Measurements from ENCODE around the gene TRMO. TPM values are rescaled to one million over a fixed set of nuclear protein-coding genes. Genes with fewer than 3 reads are reported as not detected.

The TRMO gene
- total RNA-seq, 1 experiment from 2014 or later, result 10.3 TPM

DNA sequence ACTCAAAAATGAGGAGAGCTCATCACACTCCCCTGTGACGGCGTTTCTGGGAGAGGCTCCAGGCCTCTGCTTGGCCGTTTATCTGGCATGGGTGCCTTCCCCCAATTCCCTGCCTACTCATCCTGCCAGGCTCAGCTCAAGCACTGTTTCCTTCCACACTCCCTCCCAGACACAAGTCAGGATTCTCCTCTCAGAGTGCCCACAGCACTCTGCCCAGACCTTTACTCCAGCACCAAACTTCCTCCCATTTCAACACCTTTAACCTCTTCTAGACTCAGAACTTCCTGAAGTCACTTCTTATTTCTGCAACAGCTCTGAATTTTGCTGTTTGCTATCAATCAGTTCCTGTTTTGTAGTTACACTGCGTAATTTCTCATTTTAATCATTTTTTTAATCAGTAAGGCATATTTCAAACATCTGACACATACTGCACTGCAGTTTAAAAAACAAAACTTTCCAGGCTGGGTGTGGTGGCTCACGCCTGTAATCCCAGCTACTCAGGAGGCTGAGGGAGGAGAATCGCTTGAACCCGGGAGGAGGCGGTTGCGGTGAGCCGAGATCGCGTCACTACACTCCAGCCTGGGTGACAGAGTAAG is 16.0 kb downstream of the TRMO start:
- Mint-ChIP-seq H3K4me3 (ENCODE audit: unreplicated experiment) (no peak overlapping the region), H3K27ac (ENCODE audit: low read depth, unreplicated experiment) (no peak overlapping the region), H3K36me3 (ENCODE audit: insufficient read depth, unreplicated experiment) (peaks cover 55% of the 10 kb centered on the region), H3K9me3 (ENCODE audit: unreplicated experiment) (no peaks in the 10 kb centered on the region), H3K27me3 (ENCODE audit: insufficient read depth, unreplicated experiment) (no peaks in the 10 kb centered on the region), H3K4me1 (ENCODE audit: insufficient read depth, unreplicated experiment) (peaks cover 20% of the 10 kb centered on the region)
- CTCF ChIA-PET, result interaction anchor here (0.5 to 1.0 kb wide), 5 partner anchors 16 to 217 kb away, joined by 3 to 5 read pairs (median 3); partner anchors contain the start of gene TRMO
- POLR2A ChIA-PET, result interaction anchor here (0.6 to 1.8 kb wide), 3 partner anchors 9 to 87 kb away, joined by 4 to 5 read pairs (median 4); no protein-coding TSS in a partner anchor
- no TSS peak for BruUV-seq (replicated peaks)
- DNase-seq (ENCODE audit: unreplicated experiment), result no peak
- intact Hi-C loops (cut with micrococcal nuclease), result no loop called here
- TF ChIP-seq, protein P1, sequence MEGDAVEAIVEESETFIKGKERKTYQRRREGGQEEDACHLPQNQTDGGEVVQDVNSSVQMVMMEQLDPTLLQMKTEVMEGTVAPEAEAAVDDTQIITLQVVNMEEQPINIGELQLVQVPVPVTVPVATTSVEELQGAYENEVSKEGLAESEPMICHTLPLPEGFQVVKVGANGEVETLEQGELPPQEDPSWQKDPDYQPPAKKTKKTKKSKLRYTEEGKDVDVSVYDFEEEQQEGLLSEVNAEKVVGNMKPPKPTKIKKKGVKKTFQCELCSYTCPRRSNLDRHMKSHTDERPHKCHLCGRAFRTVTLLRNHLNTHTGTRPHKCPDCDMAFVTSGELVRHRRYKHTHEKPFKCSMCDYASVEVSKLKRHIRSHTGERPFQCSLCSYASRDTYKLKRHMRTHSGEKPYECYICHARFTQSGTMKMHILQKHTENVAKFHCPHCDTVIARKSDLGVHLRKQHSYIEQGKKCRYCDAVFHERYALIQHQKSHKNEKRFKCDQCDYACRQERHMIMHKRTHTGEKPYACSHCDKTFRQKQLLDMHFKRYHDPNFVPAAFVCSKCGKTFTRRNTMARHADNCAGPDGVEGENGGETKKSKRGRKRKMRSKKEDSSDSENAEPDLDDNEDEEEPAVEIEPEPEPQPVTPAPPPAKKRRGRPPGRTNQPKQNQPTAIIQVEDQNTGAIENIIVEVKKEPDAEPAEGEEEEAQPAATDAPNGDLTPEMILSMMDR (IDR thresholded peaks at IDR 0.05; ENCODE audit: unreplicated experiment), result no peak

DNA sequence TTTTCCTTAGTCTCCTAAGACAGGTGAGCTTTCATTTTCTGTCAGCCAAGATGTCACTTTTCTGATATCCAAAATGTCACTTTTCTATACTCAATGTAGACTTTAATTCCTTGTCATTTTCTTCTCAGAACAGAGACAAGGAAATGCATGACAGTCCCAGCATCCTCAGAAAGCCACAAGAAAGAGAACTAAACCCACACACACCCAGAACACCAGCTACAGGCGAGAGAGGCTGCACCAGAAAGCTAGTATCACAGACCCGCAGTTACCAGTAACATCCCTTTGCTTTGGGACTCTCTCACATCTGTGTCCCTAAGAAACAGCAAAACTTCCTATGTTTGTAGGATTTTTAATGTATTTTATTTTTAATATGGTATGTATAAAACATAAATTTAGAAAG is 17.1 kb downstream of the TRMO start:
- TF ChIP-seq, protein P1 (IDR thresholded peaks at IDR 0.05; ENCODE audit: unreplicated experiment), result no peak
- CTCF ChIA-PET, result interaction anchor here (0.7 kb wide), 1 partner anchor 194 kb away, joined by 3 read pairs; no protein-coding TSS in a partner anchor
- POLR2A ChIA-PET, result interaction anchor here (0.5 to 1.8 kb wide), 5 partner anchors 8 to 313 kb away, joined by 3 to 6 read pairs (median 4); no protein-coding TSS in a partner anchor
- no TSS peak for BruUV-seq (replicated peaks)
- no peaks in the 10 kb centered on the region for H3K9me3 Mint-ChIP-seq (ENCODE audit: unreplicated experiment)
- H3K27ac Mint-ChIP-seq (ENCODE audit: low read depth, unreplicated experiment), result no peak overlapping the region
- H3K4me1 Mint-ChIP-seq (ENCODE audit: insufficient read depth, unreplicated experiment), result peaks cover 15% of the 10 kb centered on the region
- no peaks in the 10 kb centered on the region for H3K27me3 Mint-ChIP-seq (ENCODE audit: insufficient read depth, unreplicated experiment)
- intact Hi-C loops (cut with micrococcal nuclease), result no loop called here
- no peak for DNase-seq (ENCODE audit: unreplicated experiment)
- H3K36me3 Mint-ChIP-seq (ENCODE audit: insufficient read depth, unreplicated experiment), result peaks cover 51% of the 10 kb centered on the region
- no peak overlapping the region for H3K4me3 Mint-ChIP-seq (ENCODE audit: unreplicated experiment)

DNA sequence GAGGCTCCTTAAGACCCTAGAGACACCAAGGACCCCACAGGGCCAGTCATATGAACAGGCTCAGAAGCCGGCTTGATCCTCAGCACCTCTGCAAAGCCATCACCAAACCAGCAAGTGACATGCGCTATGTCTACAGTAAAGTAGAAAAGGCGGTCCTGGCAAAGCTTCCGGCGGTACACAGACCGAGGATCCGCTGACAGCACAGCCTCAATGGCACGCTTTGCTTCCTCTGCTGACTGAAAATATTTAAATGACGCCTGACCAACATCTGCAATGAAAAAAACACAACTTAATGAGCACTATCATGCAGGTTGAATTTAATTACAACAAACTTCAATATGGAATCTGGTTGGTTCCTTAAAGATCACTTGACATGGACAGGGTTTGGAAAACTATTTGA is 17.6 kb downstream of the TRMO start:
- intact Hi-C loops (cut with micrococcal nuclease), result loop anchor here (5.0 kb wide), 1 partner anchor 272 kb away; the partner anchor contains the start of genes NCBP1 and TSTD2
- CTCF ChIA-PET, result interaction anchor here (0.6 to 0.8 kb wide), 3 partner anchors 8 to 193 kb away, joined by 3 read pairs; no protein-coding TSS in a partner anchor
- Mint-ChIP-seq H3K4me1 (ENCODE audit: insufficient read depth, unreplicated experiment) (peaks cover 11% of the 10 kb centered on the region), H3K4me3 (ENCODE audit: unreplicated experiment) (no peak overlapping the region), H3K36me3 (ENCODE audit: insufficient read depth, unreplicated experiment) (peaks cover 50% of the 10 kb centered on the region), H3K27me3 (ENCODE audit: insufficient read depth, unreplicated experiment) (no peaks in the 10 kb centered on the region), H3K27ac (ENCODE audit: low read depth, unreplicated experiment) (no peak overlapping the region), H3K9me3 (ENCODE audit: unreplicated experiment) (no peaks in the 10 kb centered on the region)
- TF ChIP-seq, protein P1 (IDR thresholded peaks at IDR 0.05; ENCODE audit: unreplicated experiment), result no peak
- no TSS peak for BruUV-seq (replicated peaks)
- POLR2A ChIA-PET, result interaction anchor here (0.5 to 1.8 kb wide), 4 partner anchors 17 to 312 kb away, joined by 3 to 6 read pairs (median 4); no protein-coding TSS in a partner anchor
- DNase-seq (ENCODE audit: unreplicated experiment), result no peak

DNA sequence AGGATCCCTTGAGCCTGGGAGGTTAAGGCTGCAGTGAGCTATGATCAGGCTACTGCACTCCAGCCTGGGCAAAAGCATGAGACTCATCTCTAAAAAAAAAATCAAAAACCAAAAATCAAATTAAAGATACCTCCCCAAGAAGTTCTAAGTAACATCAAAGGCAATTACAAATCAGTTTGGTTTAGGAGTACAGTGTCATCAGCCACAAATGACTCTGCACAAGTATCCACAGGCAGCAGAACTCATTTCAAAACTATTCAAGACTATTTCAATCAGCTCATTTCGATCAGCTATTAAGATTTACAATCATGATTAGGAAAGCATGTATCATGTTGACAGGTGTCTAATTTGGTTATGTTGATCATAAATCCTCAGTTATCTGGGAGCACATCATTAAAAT is 19.1 kb downstream of the TRMO start:
- DNase-seq (ENCODE audit: unreplicated experiment), result no peak
- Mint-ChIP-seq H3K9me3 (ENCODE audit: unreplicated experiment) (no peaks in the 10 kb centered on the region), H3K27me3 (ENCODE audit: insufficient read depth, unreplicated experiment) (no peaks in the 10 kb centered on the region), H3K4me1 (ENCODE audit: insufficient read depth, unreplicated experiment) (peaks cover 11% of the 10 kb centered on the region), H3K36me3 (ENCODE audit: insufficient read depth, unreplicated experiment) (peaks cover 41% of the 10 kb centered on the region), H3K27ac (ENCODE audit: low read depth, unreplicated experiment) (no peak overlapping the region), H3K4me3 (ENCODE audit: unreplicated experiment) (no peak overlapping the region)
- TF ChIP-seq, protein P1 (IDR thresholded peaks at IDR 0.05; ENCODE audit: unreplicated experiment), result no peak
- CTCF ChIA-PET, result interaction anchor here (0.7 to 6.7 kb wide), 11 partner anchors 9 to 198 kb away, joined by 3 to 101 read pairs (median 17); partner anchors contain the start of gene TRMO
- POLR2A ChIA-PET, result interaction anchor here (0.7 to 1.0 kb wide), 4 partner anchors 14 to 222 kb away, joined by 3 to 4 read pairs (median 4); partner anchors contain the start of gene TRMO
- intact Hi-C loops (cut with micrococcal nuclease), result loop anchor here (5.0 kb wide), 1 partner anchor 271 kb away; the partner anchor contains the start of genes NCBP1 and TSTD2
- BruUV-seq (replicated peaks), result no TSS peak
